Urinary bladder (tissue), 4 donors: ENCODE results near the gene LGALS8. TPM values are rescaled to one million over a fixed set of nuclear protein-coding genes. Genes with fewer than 3 reads are reported as not detected.
A peak's percentile ranks its signal among the peaks of the same experiment; 100 is the strongest.
"Not testable (repeated sequence)": the region's sequence is repeated elsewhere in the genome, so short reads cannot be mapped to it uniquely, and the experiment has no call there.

ENCODE experiments used
- DNase-seq: peaks from one replicate; pipeline ENCODE4 v3.0.0-alpha.2; 2015; ENCODE audit errors: extremely low spot score
- H3K27ac ChIP-seq: one replicate; pipeline ENCODE4 v1.5.1; 2013; ENCODE audit warnings: low read depth, mild to moderate bottlenecking, moderate library complexity
- H3K36me3 ChIP-seq: one replicate; pipeline ENCODE4 v1.6.1; 2013; ENCODE audit warnings: mild to moderate bottlenecking, moderate library complexity; ENCODE audit not compliant: insufficient read depth
- H3K4me1 ChIP-seq: one replicate; pipeline ENCODE4 v1.6.1; 2013; ENCODE audit warnings: mild to moderate bottlenecking, moderate library complexity; ENCODE audit not compliant: insufficient read depth
- H3K4me3 ChIP-seq: one replicate; pipeline ENCODE4 v1.5.1; 2013; ENCODE audit warnings: low read depth, low read length
- WGBS: extraction: QIAGEN DNeasy Blood & Tissue Kit; methylation state at CpG from one replicate; pipeline ENCODE4 v1.1.7; 2013; 5-methylcytosine and 5-hydroxymethylcytosine counted together
- polyA plus RNA-seq: library from polyadenylated mRNA; stranded (reverse); fragments of 200-250 nt; gene quantifications from one replicate; pipeline ENCODE4 v1.2.3, GENCODE V29; 2013
- total RNA-seq: library from RNA; depleted of rRNA; stranded (reverse); fragments of >200 nt; gene quantifications from one replicate; pipeline ENCODE4 v1.2.3, GENCODE V29; 2014
- donor health status: healthy with polysubstance abuse.
- donor health status: healthy.

LGALS8 gene
- total and polyA plus RNA-seq, 2 donors = 28.9 to 94.3 TPM

DNA sequence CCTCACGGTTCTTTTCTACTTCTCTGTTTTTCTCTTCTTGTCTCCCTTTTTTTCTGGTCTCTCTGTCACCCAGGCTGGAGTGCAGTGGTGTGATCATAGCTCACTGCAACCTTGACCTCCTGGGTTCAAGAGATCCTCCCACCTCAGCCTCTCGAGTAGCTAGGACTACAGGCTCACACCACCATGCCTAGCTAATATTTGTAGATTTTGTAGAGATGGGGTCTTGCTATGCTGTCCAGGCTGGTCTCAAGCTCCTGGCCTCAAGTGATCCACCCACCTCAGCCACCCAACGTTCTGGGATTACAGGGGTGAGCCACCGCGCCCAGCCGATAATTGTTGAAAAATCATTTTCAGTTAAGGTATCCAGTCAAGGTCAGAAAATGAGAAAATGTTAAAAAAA lies 25.9 kb upstream of the LGALS8 start:
- Histone ChIP-seq H3K36me3 (no peaks in the 10 kb centered on the region), H3K4me1 (no peaks in the 10 kb centered on the region), H3K27ac (no peak overlapping the region), H3K4me3 (no peak overlapping the region)
- DNase-seq = no peak
- 74% methylated on average over 6 of the region's 6 CpGs for WGBS

GRCh38 chr1:236501093-236501492 lies 22.7 kb upstream of the LGALS8 start:
- Histone ChIP-seq H3K4me3 (no peak overlapping the region), H3K4me1 (no peaks in the 10 kb centered on the region), H3K27ac (no peak overlapping the region), H3K36me3 (no peaks in the 10 kb centered on the region)
- DNase-seq = no peak
- WGBS = 84% methylated on average over 6 of the region's 6 CpGs

- Histone ChIP-seq H3K27ac (no peak overlapping the region), H3K36me3 (no peaks in the 10 kb centered on the region), H3K4me1 (no peaks in the 10 kb centered on the region), H3K4me3 (no peak overlapping the region)
- WGBS = 37% methylated on average over 2 of the region's 2 CpGs
- DNase-seq = no peak
Measured at GRCh38 chr1:236502579-236502971, 21.2 kb upstream of the LGALS8 start.

DNA sequence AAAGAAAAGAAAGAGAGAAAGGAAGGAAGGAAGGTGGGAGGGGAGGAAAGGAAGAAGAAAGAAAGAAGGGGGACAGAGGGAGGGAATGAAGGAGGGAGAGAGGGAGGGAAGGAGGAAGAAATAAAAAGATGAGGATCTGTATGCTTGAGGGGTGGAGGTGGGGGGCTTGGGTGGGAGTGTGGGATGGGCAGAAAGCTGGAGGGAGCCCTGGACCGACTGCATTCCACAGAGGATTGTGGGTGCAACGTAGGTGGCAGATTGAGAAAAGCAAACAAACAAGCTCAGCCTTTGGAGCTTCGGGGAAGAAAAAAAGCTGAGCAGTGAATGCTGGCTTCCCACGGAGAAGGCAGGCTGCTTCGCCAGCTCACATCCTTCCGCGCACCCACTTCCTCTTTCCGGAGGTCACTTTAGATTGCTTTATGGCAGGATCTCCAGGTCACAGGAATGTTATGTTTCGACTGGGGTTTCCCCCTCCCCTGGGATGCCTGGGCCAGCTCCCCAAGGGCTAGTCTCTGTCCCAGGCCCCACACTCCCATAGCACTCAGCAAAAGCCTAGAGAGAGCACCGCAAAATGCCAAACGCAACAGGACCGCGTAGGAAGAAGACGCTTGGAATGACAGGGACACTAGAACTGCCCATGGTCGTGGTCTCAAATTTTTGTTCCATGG lies 20.7 kb upstream of the LGALS8 start:
- no peaks in the 10 kb centered on the region for H3K4me1 ChIP-seq
- WGBS = 18% methylated on average over 15 of the region's 15 CpGs
- H3K27ac ChIP-seq = no peak overlapping the region
- no peaks in the 10 kb centered on the region for H3K36me3 ChIP-seq
- peak; percentile 52 for DNase-seq
- no peak overlapping the region for H3K4me3 ChIP-seq

DNA sequence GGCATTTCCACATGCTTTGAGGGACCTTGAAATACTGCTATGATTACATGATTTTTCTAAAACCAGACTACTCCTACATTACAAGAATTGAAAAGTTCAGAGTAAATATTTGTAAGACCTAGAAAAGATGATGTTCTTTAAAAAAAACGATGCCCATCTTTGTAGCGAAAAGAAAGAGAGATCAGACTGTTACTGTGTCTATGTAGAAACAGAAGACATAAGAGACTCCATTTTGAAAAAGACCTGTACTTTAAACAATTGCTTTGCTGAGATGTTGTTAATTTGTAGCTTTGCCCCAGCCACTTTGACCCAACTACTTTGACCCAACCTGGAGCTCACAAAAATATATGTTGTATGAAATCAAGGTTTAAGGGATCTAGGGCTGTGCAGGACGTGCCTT lies 19.4 kb upstream of the LGALS8 start:
- 88% methylated on average over 3 of the region's 3 CpGs for WGBS
- not testable (repeated sequence) for H3K27ac ChIP-seq, H3K4me1 ChIP-seq, DNase-seq, H3K4me3 ChIP-seq, H3K36me3 ChIP-seq

- WGBS = 71% methylated on average over 5 of the region's 5 CpGs
Measured at GRCh38 chr1:236507022-236507700, 16.6 kb upstream of the LGALS8 start.

GRCh38 chr1:236508593-236509027 lies 15.2 kb upstream of the LGALS8 start:
- H3K36me3 ChIP-seq = no peaks in the 10 kb centered on the region
- H3K4me1 ChIP-seq = no peaks in the 10 kb centered on the region
- H3K4me3 ChIP-seq = no peak overlapping the region
- no peak overlapping the region for H3K27ac ChIP-seq
- WGBS = 86% methylated on average over 6 of the region's 6 CpGs
- DNase-seq = no peak

More at GRCh38 chr1:236507022-236507700, 16.6 kb upstream of the LGALS8 start:
- DNase-seq = no peak
- Histone ChIP-seq H3K4me1 (no peaks in the 10 kb centered on the region), H3K27ac (no peak overlapping the region), H3K4me3 (no peak overlapping the region), H3K36me3 (no peaks in the 10 kb centered on the region)

GRCh38 chr1:236509203-236509602 lies 14.6 kb upstream of the LGALS8 start:
- no peaks in the 10 kb centered on the region for H3K4me1 ChIP-seq
- no peak overlapping the region for H3K4me3 ChIP-seq
- no peaks in the 10 kb centered on the region for H3K36me3 ChIP-seq
- DNase-seq = no peak
- 82% methylated on average over 1 of the region's 1 CpG for WGBS
- H3K27ac ChIP-seq = no peak overlapping the region

DNA sequence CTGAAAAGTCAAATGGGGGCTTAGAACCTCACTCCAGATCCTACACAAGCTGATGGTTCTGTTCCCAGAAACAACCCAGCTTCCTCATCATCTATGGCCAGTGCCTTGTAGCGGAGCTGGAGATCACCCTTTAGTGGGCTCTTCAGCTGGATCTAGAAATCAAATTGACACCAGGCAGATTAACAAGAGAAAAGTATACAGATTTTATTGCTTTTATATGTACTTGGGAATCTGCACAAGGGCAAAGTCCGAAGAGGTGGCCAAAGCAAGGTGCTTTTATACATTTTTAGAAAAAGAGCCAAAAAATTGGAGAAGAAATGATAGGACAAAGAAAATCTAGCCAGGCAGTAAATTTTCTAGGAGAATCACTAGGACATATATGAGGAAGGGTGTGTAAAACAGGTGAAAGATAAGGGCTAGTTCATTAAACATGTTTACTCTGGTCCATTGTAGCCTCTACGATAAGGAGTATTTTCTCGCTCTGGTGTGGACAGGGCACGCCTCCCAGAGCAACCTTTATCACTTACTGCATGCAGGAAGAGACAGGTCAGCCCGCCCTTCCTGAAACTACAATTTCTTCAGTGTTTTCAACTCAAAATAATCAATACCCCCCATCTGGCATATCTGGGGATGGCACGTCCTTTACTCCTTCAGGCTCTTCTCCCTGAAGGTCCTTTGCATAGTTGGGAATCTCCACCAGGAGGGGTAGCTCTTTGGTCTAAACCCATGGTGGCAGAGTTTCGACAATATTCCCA lies 14.0 kb upstream of the LGALS8 start:
- no peaks in the 10 kb centered on the region for H3K36me3 ChIP-seq
- H3K4me3 ChIP-seq = no peak overlapping the region
- 90% methylated on average over 8 of the region's 8 CpGs for WGBS
- no peak for DNase-seq
- H3K4me1 ChIP-seq = no peaks in the 10 kb centered on the region
- no peak overlapping the region for H3K27ac ChIP-seq

DNA sequence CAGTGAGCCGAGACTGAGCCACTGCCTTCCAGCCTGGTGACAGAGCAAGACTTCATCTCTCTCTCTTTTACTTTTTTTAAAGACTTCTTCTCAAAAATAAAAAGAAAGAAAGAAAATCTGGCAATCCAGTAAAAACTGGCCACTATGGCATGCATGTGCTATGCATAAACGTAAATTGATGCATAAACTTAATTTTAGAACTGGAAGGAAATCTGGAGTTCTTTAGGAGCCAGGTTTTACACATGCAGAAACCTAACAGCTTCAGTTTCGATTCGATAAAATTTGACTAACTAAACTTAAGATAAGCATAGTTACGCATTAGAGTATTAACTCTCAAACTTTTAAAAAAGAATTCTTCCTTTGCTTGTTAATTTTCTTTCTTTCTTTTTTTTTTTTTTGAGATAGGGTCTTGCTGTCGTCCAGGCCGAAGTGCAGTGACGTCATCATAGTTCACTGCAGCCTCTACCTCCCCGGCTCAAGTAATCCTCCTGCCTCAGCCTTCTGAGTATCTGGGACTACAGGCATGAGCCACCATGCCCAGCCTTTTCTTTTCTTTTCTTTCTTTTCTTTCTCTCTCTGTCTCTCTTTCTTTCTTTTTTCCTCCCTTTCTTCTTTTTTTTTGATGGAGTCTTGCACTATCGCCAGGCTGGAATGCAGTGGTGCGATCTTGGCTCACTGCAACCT lies 11.9 kb upstream of the LGALS8 start:
- Histone ChIP-seq H3K4me1 (no peaks in the 10 kb centered on the region), H3K27ac (no peak overlapping the region), H3K4me3 (no peak overlapping the region), H3K36me3 (no peaks in the 10 kb centered on the region)
- WGBS = 83% methylated on average over 11 of the region's 11 CpGs
- DNase-seq = no peak

GRCh38 chr1:236514703-236515442 lies 8.9 kb upstream of the LGALS8 start:
- no peaks in the 10 kb centered on the region for H3K4me1 ChIP-seq
- DNase-seq = no peak
- no peaks in the 10 kb centered on the region for H3K36me3 ChIP-seq
- H3K27ac ChIP-seq = no peak overlapping the region
- 68% methylated on average over 4 of the region's 4 CpGs for WGBS
- no peak overlapping the region for H3K4me3 ChIP-seq

GRCh38 chr1:236515443-236515958 lies 8.3 kb upstream of the LGALS8 start:
- Histone ChIP-seq H3K27ac (peak overlapping the region; percentile 66), H3K4me1 (no peaks in the 10 kb centered on the region), H3K4me3 (no peak overlapping the region), H3K36me3 (no peaks in the 10 kb centered on the region)
- 55% methylated on average over 4 of the region's 4 CpGs for WGBS
- no peak for DNase-seq
